Keratinocyte (primary cell): ENCODE measurements around the gene MAPK1. TPM values are rescaled to one million over a fixed set of nuclear protein-coding genes. Genes with fewer than 3 reads are reported as not detected.
"Not testable (repeated sequence)": the region's sequence is repeated elsewhere in the genome, so short reads cannot be mapped to it uniquely, and the experiment has no call there.

Experiments used
- DNase-seq: peaks from one replicate; pipeline ENCODE4 v3.0.0-alpha.2; 2011; ENCODE audit warnings: low read depth, missing footprints, low spot score
- FAIRE-seq: peaks from 2 replicates; lab custom pipeline; 2011; peaks lifted over from hg19 to GRCh38; lab: Jason Lieb, UNC
- H2AFZ ChIP-seq: 2 replicates; pipeline ENCODE4 v1.6.0; 2012; ENCODE audit warnings: low read length, control low read depth, inconsistent platforms; ENCODE audit not compliant: control insufficient read depth
- H3K27ac ChIP-seq: 2 replicates; pipeline ENCODE4 v1.5.1; 2011; ENCODE audit warnings: low read length; ENCODE audit not compliant: control insufficient read depth, insufficient read depth
- H3K27me3 ChIP-seq: 3 replicates; pipeline ENCODE4 v1.6.0; 2011; ENCODE audit warnings: low read length; ENCODE audit not compliant: control insufficient read depth, insufficient read depth; ENCODE audit errors: extremely low read depth
- H3K36me3 ChIP-seq, 2 experiments: 2 replicates in 1 of 2; 3 replicates in 1 of 2; pipeline ENCODE4 v1.5.1; 2011; ENCODE audit warnings: low read length in 2 of 2, mild to moderate bottlenecking in 1 of 2; ENCODE audit not compliant: control insufficient read depth in 2 of 2, insufficient read depth in 2 of 2; ENCODE audit errors: extremely low read depth in 1 of 2
- H3K4me1 ChIP-seq: 3 replicates; pipeline ENCODE4 v1.5.1; 2011; ENCODE audit warnings: low read length; ENCODE audit not compliant: control insufficient read depth, insufficient read depth; ENCODE audit errors: extremely low read depth
- H3K4me2 ChIP-seq: 3 replicates; pipeline ENCODE4 v1.6.0; 2011; ENCODE audit warnings: low read depth, low read length; ENCODE audit not compliant: control insufficient read depth, insufficient read depth; ENCODE audit errors: extremely low read depth
- H3K4me3 ChIP-seq, 3 experiments: fragments of 200-600 bp in 1 of 3; sonication (generic) in 1 of 3; 2 replicates in 2 of 3; 3 replicates in 1 of 3; pipeline ENCODE4 v1.5.1; 2011 to 2016; ENCODE audit warnings: low read length in 3 of 3, mild to moderate bottlenecking in 3 of 3, control low read depth in 2 of 3, inconsistent platforms in 1 of 3, low read depth in 1 of 3, mixed read lengths in 1 of 3, mixed run types in 1 of 3, moderate library complexity in 1 of 3; ENCODE audit not compliant: control insufficient read depth in 2 of 3, insufficient read depth in 2 of 3; ENCODE audit errors: extremely low read depth in 1 of 3
- H3K79me2 ChIP-seq: 2 replicates; pipeline ENCODE4 v1.6.0; 2012; ENCODE audit warnings: low read length; ENCODE audit not compliant: control insufficient read depth, insufficient read depth
- H3K9ac ChIP-seq: 3 replicates; pipeline ENCODE4 v1.6.0; 2011; ENCODE audit warnings: low read length; ENCODE audit not compliant: control insufficient read depth, insufficient read depth; ENCODE audit errors: extremely low read depth
- H3K9me1 ChIP-seq: 3 replicates; pipeline ENCODE4 v1.6.0; 2011; ENCODE audit warnings: low read length; ENCODE audit not compliant: control insufficient read depth, insufficient read depth; ENCODE audit errors: extremely low read depth
- H3K9me3 ChIP-seq: 2 replicates; pipeline ENCODE4 v1.5.1; 2012; ENCODE audit warnings: low read depth, low read length; ENCODE audit not compliant: control insufficient read depth
- H4K20me1 ChIP-seq: 3 replicates; pipeline ENCODE4 v1.6.0; 2011; ENCODE audit warnings: low read length; ENCODE audit not compliant: control insufficient read depth, insufficient read depth; ENCODE audit errors: extremely low read depth
- CTCF ChIP-seq, 3 experiments: IDR thresholded peaks in 1 of 3; conservative IDR thresholded peaks in 1 of 3; optimal IDR thresholded peaks in 1 of 3; 2 replicates in 2 of 3; 3 replicates in 1 of 3; pipeline versions ENCODE3 to v1.5.1; 2011; ENCODE audit warnings: low read length in 3 of 3, mild to moderate bottlenecking in 3 of 3, moderate library complexity in 2 of 3, control low read depth in 1 of 3, inconsistent platforms in 1 of 3; ENCODE audit not compliant: insufficient read depth in 2 of 3; ENCODE audit errors: extremely low read depth in 1 of 3
- EZH2 ChIP-seq: IDR thresholded peaks from one replicate; pipeline ENCODE4 v1.6.1; 2012; ENCODE audit warnings: inconsistent platforms, mild to moderate bottlenecking, low read length, moderate library complexity
- dilution Hi-C: fragments of 300-500 bp; cut with MboI; formaldehyde crosslinking; loops from one replicate; pipeline ENCODE4 v1.7.0; 2020; ENCODE audit warnings: low sequenced_read_pairs; ENCODE audit not compliant: extremely low pct_ligation_motif_present
- polyA plus RNA-seq, 5 experiments: library from polyadenylated mRNA; depleted of rRNA in 3 of 5; stranded (reverse) in 3 of 5; stranded (forward) in 1 of 5; unstranded in 1 of 5; fragments of >200 nt; gene quantifications; 1 replicate in 1 of 5; 2 replicates in 3 of 5; 3 replicates in 1 of 5; pipeline versions ENCODE4 v1.2.1 to v1.2.3, GENCODE V29; 2011 to 2012; ENCODE audit warnings: missing spikeins in 2 of 5, low read depth in 1 of 5, low replicate concordance in 1 of 5

Gene MAPK1
- polyA plus RNA-seq, 1 donor (not counting 4 experiments of a cell fraction or from before 2014, with no cell fraction given): 136 TPM

GRCh38 chr22:21811982-21812381, 55.5 kb downstream of the MAPK1 start:
- FAIRE-seq: no peak
- TF ChIP-seq EZH2 (no peak), CTCF (optimal IDR thresholded peaks at IDR 0.05 in 1 of 3, IDR thresholded peaks at IDR 0.05 in 1 of 3, conservative IDR thresholded peaks at IDR 0.05 in 1 of 3; ENCODE audit: extremely low read depth in 1 of 3, insufficient read depth in 2 of 3, low read length in 3 of 3) (no peak)
- H4K20me1 ChIP-seq: peaks cover 5% of the 10 kb centered on the region
- H3K4me3 ChIP-seq: no peak overlapping the region
- no peak overlapping the region for H2AFZ ChIP-seq
- dilution Hi-C loops: no loop called here
- no peak for DNase-seq
- no peak overlapping the region for H3K9ac ChIP-seq
- peaks cover 72% of the 10 kb centered on the region for H3K79me2 ChIP-seq
- peaks cover under 1 to 6% of the 10 kb centered on the region in 2 experiments for H3K36me3 ChIP-seq
- H3K27me3 ChIP-seq: no peaks in the 10 kb centered on the region
- no peak overlapping the region for H3K27ac ChIP-seq
- H3K9me1 ChIP-seq: peaks cover under 1% of the 10 kb centered on the region
- H3K4me1 ChIP-seq: peaks cover 11% of the 10 kb centered on the region
- H3K4me2 ChIP-seq: no peak overlapping the region
- H3K9me3 ChIP-seq: no peaks in the 10 kb centered on the region

GRCh38 chr22:21807544-21808529, 59.6 kb downstream of the MAPK1 start:
- no peak overlapping the region for H2AFZ ChIP-seq
- H3K4me3 ChIP-seq: no peak overlapping the region
- FAIRE-seq (no peak), DNase-seq (no peak)
- peaks cover 6 to 20% of the 10 kb centered on the region in 2 experiments for H3K36me3 ChIP-seq
- H3K9me1 ChIP-seq: no peaks in the 10 kb centered on the region
- no peaks in the 10 kb centered on the region for H3K4me1 ChIP-seq
- H3K79me2 ChIP-seq: peaks cover 38% of the 10 kb centered on the region
- no peaks in the 10 kb centered on the region for H3K27me3 ChIP-seq
- no peaks in the 10 kb centered on the region for H3K9me3 ChIP-seq
- no peak overlapping the region for H3K27ac ChIP-seq
- H3K4me2 ChIP-seq: no peak overlapping the region
- dilution Hi-C loops: no loop called here
- no peaks in the 10 kb centered on the region for H4K20me1 ChIP-seq
- TF ChIP-seq EZH2 (no peak), CTCF (optimal IDR thresholded peaks at IDR 0.05 in 1 of 3, IDR thresholded peaks at IDR 0.05 in 1 of 3, conservative IDR thresholded peaks at IDR 0.05 in 1 of 3; ENCODE audit: extremely low read depth in 1 of 3, insufficient read depth in 2 of 3, low read length in 3 of 3) (no peak)
- no peak overlapping the region for H3K9ac ChIP-seq

- H3K9me1 ChIP-seq, H3K4me3 ChIP-seq, DNase-seq, H2AFZ ChIP-seq, H3K9me3 ChIP-seq, H4K20me1 ChIP-seq, dilution Hi-C loops, H3K4me2 ChIP-seq, H3K9ac ChIP-seq, H3K27ac ChIP-seq, FAIRE-seq, H3K4me1 ChIP-seq, H3K27me3 ChIP-seq: not testable (repeated sequence)
- peaks cover 19 to 22% of the 10 kb centered on the region in 2 experiments for H3K36me3 ChIP-seq
- H3K79me2 ChIP-seq: peaks cover 22% of the 10 kb centered on the region
Measured at GRCh38 chr22:21805325-21805724, 62.1 kb downstream of the MAPK1 start.
